Measurements from ENCODE around the gene AOX1.
"Not testable (repeated sequence)": the region's sequence is repeated elsewhere in the genome, so short reads cannot be mapped to it uniquely, and the experiment has no call there.

AOX1 gene

DNA sequence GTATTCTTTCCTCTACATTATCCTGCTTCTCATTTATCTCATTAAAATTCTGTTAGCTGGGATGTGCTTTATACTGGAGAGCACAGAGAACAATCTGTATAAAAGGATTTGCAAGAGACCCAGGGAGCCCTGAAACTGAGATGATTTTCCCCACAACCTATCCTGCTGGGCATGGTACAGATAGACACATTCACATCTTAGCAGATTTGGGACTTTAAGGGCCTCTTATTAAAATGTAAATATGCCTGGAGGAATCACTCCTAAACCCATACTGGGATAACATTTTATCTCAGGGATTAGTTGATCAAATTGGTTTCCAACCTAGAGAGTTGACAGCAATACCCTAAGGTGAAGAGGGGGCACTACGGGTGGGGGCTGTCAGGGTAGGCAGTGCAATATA lies 45.5 kb downstream of the AOX1 start:
- DNase-seq: no peak

DNA sequence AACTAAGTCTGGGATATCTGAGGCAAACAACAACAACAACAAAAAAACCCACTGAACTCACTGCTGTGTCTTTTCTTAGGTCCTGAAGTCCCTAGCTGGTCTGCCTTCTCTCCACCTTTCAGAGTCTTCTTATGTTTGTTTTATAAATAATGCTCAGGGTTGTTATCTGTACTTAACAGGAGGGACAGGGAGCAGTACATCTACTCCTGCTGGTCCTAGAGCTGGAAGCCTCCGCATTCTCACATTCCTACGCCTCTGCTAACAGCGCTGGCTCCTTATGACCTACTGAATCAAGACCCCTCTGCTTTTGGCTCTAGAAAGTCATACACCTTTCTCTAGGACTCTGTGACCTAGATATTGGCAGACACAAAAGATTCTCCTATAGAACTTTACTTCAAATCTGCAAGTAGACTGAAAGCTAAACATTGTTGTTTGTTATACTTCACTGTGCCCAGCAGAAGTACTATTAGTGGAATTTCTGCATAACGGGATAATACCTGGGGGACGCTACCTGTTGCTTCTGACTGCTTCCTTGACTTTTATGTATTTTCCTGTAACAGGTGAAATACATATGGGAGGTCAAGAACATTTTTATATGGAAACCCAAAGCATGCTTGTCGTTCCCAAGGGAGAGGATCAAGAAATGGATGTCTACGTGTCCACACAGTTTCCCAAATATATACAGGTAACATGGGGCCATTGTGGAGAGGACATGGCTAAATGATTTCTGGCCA lies 48.6 kb downstream of the AOX1 start:
- no peak for DNase-seq

DNA sequence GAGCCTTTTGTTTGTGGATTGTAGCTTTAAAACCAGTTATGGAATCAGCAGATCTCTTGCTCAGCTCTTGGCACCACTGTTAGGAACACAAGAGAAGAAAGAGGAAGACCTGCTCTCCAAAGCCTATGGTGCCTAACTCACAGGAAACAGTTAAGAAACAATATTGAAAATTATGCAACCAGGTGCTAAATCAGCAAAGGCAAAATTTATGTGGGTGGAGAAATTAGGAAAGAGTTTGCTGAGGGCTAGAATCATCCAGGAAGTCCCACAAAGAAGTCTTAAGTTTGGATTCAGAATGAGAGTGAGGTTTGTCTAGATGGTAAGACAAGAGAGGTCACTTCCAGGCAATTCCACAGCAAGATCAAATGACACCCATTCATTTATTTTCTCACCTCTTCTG lies 49.4 kb downstream of the AOX1 start:
- no peak for DNase-seq

DNA sequence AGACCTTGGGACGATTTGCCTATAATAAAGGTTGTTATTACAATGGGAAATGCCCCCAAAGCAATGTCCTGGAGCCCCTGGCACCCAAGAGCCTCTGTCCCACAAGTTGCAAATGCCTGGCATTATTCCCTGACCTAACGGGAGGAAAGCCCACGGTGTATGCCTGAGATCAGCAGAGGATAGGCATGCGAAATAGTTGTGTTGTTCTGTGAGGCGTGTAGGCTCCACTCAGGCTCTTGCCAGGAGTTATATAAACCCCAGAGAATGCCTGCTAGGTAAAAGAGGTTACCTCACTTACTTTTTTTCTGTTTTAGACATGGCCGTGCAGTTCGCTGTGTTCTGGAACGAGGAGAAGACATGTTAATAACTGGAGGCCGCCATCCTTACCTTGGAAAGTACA lies 52.1 kb downstream of the AOX1 start:
- DNase-seq: no peak

DNA sequence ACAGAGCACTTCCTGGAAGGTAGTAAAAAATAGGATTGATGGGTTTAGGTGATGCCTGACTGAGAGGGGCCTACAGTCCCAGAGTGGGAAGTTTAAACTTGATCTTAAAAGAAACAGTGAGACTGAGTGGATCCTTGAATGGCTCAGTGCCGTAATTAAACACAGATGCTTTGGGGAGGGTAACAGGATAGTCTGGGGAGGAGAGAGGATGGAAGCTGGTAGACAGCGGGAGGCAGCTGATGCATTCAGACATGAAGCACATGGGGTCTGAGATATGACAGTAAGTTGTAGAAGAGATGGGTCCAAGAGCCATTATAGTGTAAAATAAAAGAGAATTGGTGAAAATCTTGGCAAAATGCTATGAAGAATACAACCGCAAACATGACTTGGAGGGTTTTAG lies 54.4 kb downstream of the AOX1 start:
- DNase-seq: no peak

DNA sequence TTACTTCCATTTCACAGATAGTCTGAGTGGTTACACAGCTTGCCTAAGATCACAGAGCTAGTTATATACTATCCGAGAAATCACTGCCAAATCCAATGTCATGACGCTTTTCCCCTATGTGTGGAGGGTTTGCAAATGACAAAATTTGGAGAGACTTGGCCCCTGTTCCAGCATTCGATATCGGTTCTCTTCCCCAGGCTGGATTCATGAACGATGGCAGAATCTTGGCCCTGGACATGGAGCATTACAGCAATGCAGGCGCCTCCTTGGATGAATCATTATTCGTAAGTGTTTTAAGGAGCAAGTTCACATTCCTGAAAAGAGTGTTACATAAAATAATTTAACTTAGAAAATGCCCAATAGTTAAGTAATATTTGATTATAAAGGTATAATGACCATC lies 55.1 kb downstream of the AOX1 start:
- DNase-seq: no peak

DNA sequence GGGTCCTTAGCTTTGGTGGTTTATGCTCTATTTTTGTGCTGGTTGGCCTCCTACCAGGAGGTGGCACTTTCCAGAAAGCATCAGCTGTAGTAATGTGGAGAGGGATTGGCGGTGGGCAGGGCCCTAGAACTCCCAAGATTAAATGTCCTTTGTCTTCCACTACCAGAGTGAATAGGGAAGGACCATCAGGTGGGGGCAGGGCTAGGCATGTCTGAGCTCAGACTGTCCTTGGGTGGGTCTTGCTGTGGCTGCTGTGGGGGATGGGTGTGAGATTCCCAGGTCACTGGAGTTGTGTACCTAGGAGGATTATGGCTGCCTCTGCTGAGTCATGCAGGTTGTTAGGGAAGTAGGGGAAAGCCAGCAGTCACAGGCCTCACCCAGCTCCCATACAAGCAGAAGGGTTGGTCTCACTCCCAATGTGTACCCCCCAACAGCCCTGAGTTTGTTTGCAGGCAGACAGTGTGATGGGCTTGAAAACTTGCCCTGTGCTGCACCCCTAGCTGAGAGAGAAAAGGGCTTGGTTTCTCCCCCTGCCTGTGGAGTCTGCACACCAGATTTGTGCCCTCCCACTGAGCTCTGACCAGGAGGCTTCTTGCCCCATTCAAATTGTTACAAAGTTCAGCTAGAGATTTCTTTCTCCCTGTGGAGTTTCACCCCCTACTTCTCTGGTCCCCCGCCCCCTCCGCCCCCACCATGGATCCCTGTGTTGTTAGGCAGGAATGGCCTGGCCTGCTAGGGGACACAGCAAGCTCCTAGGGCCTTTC lies 62.9 kb downstream of the AOX1 start:
- not testable (repeated sequence) for DNase-seq

DNA sequence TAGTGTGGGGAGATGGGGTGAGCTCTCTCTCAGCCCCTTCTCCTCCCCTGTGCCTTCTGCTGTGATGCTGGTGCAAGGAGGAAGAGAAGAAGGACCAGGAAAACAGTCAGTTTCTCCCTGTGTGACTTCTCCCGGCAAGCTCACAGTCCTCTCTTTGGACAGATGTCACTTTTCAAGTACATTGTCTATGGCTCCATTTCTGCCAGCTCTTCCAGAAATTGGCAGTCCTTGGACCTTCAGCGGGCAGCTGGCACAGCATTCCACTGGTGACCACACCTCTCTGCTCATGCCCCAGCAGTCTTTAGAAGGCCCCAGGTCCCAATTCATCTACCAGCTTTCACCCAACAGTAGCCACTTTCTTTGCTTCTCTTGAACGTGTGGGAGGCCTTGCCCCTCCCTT lies 63.9 kb downstream of the AOX1 start:
- DNase-seq: no peak

DNA sequence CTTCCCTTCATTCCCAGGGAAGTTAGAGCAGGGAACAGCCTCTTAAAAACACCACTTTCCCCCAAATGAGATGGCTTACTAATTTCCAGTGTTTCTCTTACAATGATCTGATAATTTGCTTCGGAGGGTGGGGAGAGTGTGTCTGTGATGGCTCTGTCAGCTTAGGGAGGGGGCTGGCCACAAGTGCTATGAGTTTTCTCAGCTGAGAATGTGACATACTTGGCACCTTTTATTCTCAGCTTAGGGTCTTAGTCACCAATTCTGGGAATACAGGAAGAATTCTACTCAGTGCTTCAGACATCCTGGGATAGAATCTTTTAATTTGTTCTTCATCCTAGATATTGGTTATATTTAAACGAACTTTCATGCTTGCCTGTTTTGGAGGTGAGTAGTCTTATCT lies 64.4 kb downstream of the AOX1 start:
- DNase-seq: no peak

DNA sequence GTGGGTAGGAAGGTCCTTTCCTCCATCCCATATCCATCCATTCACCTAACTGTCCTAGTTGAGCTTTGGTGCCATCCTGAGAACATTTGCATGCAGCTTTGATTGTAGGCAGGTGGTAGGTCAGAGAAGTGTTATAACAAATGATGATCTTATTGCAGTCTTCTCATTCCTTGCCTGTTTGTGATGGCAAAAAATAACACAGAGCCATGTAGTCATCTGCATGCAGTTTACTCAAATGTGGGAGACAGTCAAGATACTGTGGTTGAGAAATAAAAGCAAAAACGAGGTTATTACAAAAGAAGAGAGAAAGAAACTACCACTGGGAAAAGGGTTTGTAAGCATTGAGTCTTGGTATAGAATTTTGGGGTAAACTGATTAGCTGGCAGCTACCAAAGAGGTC lies 66.3 kb downstream of the AOX1 start:
- no peak for DNase-seq

DNA sequence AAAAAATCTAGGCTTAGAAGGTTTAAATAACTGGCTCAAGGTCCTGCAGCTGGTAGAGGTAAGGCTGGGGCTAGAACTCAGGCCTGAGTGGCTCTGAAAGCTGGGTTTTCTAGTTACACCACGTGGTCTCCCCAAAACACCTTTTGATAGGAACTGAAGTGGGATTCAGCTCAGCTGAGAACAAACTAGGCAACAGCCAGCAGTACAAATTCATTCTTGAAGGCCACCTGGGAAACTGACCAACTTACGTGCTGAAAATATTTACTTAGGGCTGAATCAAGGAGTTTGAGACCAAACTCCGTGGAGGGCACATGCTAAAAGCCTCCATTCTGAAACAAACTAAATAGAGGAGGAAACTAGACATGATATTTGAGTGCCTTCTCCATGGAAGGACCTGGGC lies 67.2 kb downstream of the AOX1 start:
- no peak for DNase-seq

DNA sequence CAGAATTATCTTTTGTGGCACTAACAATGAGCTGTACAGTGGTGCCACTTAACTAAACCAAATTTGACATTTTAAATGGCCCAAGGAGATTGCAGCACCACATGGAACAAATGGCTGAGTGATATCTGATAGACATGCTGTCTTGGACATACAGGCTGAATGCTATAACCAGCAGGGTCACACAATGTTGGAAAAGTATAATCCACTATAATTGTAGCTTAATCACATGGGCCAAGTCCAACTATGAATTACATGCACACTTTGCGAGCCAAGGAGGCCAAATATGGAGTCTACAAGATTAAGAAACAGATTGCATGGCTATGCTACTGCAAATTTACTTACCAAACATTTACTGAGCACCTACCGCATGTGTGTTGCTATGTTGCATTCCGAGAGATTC lies 69.0 kb downstream of the AOX1 start:
- DNase-seq: no peak

DNA sequence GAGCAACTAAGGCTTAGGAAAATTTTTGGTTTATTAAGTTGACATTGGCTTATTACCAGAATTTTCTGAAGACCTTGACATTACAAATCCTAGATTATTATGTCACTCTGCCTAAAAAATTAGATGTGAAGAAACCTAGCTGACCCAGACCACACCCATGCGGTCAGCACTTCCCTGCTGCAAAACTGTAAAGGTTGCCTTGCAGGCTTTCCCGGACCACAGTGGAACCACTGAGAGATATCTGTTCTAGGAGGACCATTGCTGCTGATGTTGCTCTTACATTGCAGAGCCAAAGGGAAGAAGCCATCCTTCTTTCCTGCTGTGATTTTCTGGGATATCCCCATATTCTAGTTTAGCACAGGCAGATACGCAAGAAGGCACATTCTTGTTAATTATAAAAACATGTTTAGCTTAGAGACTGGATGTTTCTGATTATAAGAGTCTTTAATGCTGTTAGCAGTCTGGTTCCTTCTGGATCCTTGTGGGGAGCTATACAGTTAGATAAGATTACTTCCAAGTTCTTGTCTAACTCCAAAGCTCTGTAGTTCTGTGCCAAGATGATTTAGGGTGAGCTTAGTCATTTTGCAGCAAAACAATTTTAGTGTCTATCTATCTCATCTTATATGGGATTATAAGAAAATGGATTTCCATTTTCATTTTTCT lies 70.2 kb downstream of the AOX1 start:
- DNase-seq: no peak

DNA sequence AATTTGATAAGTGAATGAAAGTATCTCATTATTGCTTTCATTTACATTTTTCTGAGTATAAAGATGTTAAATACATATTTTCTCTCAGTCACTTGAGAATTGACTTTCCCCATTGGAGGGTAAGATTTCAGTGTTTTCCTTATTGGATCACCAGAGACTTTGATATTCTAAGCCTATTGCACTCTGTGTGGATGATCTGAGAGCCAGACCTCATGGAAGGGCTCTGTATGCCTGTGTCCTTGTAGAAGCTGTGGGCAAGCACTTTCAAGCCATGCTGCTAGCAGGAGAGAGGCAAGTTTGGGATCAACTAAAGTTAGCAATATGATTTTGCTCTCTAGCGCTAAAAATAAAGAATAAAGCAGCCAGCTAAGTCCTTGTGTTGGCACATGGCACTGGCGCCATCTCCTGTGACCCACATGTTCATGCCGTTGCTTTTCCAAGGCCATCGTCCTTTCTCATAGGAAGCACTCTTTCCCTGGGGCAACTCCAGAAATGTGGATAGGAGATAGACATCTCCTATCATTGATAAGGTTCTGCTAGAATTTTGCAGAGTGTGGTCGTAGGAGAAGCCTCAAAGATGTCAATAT lies 72.6 kb downstream of the AOX1 start:
- no peak for DNase-seq

DNA sequence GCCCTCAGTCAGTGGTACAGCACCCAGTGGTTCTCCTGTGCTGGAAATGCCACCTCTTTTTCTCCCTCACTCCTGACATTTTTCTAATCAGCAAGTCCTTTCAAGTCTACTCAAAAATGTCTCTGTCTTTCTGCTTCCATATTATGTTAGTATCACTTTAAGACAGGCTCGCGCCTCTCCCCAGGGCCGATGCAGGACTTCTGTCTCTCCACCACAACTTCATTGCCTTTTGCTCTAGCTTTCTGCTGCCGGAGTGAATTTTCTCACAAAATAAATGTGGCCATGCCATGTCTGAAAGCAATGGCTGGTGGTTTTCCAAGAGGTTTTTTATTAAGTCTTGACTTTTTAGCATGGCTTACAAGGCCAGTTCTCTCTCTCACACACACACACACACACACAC lies 73.6 kb downstream of the AOX1 start:
- no peak for DNase-seq

DNA sequence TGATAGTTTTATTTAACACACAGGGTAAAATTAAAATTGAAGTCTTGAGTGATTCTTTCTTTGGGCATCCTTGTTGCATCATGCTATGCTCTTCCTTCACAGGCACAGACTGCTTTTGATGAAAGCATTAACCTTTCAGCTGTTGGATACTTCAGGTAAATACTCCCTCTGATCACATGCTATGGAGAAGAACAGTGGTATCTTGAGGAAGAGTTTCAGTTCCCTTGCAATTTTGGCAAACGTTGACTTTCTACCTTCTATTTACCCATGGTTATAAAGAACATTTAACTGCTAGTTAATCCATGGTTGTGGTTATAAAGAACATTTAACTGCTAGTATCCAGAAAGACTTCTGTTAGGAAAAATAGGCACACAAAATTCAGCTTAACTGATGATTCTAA lies 75.7 kb downstream of the AOX1 start:
- DNase-seq: no peak

DNA sequence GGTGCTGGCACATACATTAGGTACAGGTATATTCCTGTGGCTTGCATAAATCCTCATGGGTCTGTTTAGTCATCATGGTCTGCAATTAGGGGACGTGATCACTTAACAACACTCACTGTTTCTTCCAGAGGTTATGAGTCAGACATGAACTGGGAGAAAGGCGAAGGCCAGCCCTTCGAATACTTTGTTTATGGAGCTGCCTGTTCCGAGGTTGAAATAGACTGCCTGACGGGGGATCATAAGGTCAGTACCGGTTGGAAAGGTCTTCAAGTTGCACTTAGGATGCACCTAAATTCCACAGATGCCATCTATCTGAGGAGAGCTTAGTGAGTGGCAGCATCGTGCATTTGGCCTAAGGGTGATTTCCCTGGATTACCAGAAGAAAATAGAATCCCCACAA lies 76.9 kb downstream of the AOX1 start:
- DNase-seq: no peak

DNA sequence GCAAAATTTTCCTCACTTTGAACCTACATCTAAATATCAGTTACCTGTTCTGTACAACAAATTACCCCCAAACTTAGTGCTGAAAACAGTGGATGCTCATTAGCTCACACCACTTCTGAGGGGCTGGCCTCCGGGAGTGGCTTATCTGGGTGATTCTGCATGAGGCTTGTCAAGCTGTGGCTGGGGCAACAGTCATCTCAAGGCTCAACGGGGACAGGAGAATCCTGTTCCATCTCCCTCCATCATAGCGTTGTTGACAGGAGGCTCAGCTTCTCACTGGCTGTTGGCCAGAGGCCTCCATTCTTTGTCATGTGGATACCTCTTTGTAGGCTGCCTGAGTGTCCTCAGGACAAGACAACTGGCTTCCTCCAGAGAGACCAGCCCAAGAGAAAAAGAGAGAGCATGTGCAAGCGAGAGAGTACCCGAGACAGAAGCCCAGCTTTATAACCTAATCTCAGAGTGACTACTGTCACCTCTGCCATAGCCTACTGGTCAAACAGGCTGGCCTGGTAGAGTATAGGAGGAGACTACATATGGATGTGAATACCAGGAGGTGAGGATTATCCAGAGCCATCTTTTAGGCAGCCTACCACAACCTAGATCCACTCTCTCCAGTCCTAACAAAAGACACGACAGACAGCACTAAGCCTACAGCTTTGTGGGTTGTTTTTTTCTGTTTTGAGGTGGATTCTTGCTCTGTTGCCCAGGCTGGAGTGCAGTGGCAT lies 79.1 kb downstream of the AOX1 start:
- DNase-seq: no peak

DNA sequence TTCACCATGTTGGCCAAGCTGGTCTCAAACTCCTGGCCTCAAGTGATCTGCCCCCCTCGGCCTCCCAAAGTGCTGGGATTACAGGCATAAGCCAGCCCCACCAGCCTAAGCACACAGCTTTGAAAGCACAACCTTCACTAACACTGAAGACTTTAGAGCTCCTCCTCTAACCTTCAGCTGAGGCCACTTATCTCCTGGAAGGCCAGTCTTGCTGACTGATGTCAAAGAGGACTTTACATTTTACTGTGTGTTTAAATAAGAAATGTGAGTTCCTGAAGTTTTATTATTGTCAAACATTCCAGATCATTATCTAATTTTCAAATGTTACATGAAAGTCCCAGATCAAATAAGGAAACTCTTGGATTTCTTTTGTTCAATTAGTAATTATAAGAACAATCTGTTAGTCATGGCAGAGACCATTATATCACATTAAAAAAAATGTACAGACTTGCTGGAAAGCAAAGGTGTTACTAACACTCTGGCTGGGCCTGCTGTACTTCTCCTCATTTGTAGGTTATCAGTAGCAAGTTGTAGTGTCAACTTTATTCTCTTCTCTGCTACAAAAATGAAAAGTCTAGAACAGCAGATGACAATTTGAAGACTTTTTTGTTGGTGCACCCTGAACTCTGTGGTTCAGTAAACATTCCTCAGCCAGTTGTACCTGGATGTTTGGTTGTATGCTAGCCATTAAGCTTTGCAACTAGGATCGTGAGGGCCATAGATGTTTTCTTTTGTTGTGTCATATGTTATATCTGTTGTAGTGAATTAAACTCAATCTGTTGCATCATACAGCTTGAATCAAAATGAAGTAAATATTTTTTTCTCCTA lies 80.0 kb downstream of the AOX1 start:
- no peak for DNase-seq

DNA sequence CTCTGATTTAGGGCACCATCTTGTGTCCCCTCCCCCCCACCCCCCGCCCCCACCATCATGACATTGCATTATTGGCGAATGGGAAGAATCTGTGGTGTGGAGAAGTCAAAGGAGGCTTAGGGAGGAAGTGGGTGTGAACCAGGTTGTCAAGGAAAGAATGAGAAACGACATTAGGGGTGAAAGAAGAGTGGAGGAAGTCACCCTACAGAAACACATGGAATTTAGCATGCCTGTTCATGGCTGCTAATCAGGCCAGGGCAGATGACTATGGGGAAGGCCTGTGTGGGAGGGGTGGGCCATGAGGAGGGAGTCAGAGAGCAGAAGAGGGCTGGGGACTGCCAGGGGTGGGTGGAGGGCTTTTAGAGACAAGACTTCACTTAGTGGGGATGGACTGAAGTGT lies 81.6 kb downstream of the AOX1 start:
- no peak for DNase-seq

DNA sequence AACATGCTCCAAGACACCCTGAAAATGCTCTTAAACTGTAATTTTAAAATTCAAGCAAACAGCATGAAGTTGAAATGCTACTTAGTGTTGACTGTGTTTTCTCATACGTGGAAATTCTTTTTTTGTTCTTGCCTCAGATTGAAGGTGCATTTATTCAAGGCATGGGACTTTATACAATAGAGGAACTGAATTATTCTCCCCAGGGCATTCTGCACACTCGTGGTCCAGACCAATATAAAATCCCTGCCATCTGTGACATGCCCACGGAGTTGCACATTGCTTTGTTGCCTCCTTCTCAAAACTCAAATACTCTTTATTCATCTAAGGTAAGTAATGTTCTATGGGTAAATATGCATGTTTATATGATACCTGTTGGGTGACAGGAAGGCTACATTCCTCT lies 82.7 kb downstream of the AOX1 start:
- DNase-seq: no peak

DNA sequence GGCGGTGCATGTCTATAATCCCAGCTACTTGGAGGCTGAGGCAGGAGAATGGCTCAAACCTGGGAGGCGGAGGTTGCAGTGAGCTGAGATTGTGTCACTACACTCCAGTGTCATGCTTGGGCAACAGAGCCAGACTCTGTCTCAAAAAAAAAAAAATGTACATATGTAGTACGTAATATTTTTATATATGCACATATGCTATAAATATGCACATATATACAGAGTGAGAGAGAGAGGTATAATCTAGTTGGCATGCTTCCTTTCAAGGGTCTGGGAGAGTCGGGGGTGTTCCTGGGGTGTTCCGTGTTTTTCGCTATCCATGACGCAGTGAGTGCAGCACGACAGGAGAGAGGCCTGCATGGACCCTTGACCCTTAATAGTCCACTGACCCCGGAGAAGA lies 83.5 kb downstream of the AOX1 start:
- DNase-seq: no peak
